GM12872 (cell line): Measurements from ENCODE around the gene MYLK4.

Experiments used
- CTCF ChIP-seq: IDR thresholded peaks from 3 replicates; pipeline ENCODE4 v1.5.1; 2011; ENCODE audit warnings: low read depth, mild to moderate bottlenecking, low read length, moderate library complexity; ENCODE audit not compliant: insufficient read depth

Gene MYLK4

DNA sequence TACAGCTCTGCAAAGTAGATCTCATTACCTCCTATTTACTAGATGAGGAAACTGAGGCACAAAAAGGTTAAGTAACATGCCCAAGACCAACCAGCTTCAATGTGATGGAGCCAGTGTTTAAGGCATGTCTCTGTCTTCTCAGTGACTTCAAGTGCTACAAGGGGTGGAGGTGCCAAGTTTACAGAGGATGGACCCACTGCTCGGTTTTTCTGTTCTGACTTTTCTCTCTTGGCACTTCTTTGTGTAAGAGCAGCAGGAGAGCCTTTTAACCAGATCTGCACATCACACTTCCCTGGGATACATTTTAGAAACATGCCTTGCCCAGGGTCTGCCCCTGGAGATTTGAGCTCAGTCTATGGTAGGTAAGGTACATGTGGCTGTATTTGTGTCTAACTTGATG, 24.3 kb upstream of the MYLK4 start:
- TF ChIP-seq CTCF = no peak

GRCh38 chr6:2773449-2773848, 22.7 kb upstream of the MYLK4 start:
- TF ChIP-seq CTCF = no peak

DNA sequence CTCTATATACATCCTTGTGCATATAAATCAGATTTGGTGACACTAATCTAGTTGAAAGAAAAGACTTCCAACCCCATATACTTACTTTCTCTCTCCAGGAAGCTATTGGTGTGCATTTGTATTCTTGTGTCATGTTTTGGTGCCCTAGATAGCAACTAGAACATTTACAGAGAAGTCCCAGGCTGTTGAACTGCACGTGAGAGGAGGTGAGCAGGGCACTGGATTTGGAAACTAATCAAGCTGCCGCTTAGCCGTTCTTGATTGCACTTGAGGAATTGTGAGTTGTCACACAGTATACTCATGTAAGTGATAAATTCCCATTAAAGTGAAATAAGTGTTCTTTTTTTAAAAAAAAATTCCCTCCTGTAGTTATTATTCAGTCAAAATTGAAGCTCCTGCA, 22.1 kb upstream of the MYLK4 start:
- TF ChIP-seq CTCF = no peak

DNA sequence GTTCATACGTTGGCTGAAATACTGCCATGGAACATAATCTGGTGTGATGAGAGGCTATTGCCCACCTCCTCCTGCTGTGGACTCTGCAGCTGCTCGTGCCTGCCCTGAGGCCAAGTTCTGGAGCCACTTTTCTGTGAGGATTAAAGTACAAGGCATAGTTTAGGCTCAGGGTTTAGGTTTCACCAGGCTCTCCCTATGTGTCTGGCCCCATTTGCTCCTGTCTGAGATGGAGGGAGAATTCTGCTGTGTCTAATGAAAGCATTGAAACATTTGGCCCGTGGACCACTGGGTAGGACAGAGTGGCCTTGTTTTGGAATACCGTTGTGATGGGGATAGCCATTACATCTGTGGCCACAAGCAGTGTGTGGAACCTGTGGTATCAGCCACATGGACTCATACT, 20.4 kb upstream of the MYLK4 start:
- TF ChIP-seq CTCF = no peak

DNA sequence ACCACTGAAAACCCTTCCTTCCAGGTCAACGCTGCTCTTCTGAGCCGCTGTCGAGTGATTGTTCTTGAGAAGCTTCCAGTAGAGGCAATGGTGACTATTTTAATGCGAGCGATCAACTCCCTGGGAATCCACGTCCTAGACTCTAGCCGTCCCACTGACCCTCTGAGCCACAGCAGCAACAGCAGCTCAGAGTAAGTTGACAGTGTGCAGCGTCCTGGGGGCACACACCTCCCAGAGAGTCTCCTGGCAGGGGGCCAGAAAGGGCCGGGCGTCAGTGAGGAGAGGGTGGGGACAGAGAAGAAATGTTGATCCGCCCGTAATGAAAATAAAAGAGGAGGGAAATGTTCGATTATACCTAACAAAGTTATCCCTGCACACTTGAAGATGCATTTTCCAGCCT, 19.4 kb upstream of the MYLK4 start:
- TF ChIP-seq CTCF = no peak

DNA sequence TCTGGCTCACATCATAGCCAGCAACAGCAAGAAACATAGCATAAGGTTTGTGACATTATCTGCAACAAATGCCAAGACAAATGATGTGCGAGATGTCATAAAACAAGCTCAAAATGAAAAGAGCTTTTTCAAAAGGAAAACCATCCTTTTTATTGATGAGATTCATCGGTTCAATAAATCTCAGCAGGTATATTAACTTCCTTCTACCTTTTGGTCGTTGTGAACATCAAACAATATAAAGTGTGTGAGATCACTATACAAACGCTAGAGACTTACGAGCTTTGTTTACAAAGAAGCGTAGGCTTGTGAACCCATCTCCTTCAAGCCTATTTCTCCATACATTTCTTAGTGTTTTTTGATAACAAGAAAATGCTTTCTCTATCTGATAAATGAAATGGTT, 18.0 kb upstream of the MYLK4 start:
- TF ChIP-seq CTCF = no peak

- no peak for TF ChIP-seq CTCF
These were observed 17.2 kb upstream of the MYLK4 start for GRCh38 chr6:2767657-2768524.
